Mucosa of descending colon (tissue), 3 donors: Measurements from ENCODE around the gene SLC7A14. TPM values are rescaled to one million over a fixed set of nuclear protein-coding genes. Genes with fewer than 3 reads are reported as not detected.
A peak's percentile ranks its signal among the peaks of the same experiment; 100 is the strongest.

Source experiments
- ATAC-seq: fragments of 200-7000 bp; cut with Tn5 transposase; one replicate; pipeline ENCODE4 v1.9.1; 2020; ENCODE audit warnings: mild to moderate bottlenecking, moderate library complexity
- DNase-seq, 3 donors: peaks; one replicate each; pipeline ENCODE4 v3.0.0-alpha.2; 2020
- H3K36me3 ChIP-seq: fragments of 200-600 bp; one replicate; pipeline ENCODE4 v1.8.0; 2021; ENCODE audit warnings: low read depth, mild to moderate bottlenecking
- H3K4me1 ChIP-seq: fragments of 200-600 bp; one replicate; pipeline ENCODE4 v1.8.0; 2021; ENCODE audit warnings: low read depth, mild to moderate bottlenecking
- H3K4me3 ChIP-seq: fragments of 200-600 bp; one replicate; pipeline ENCODE4 v1.8.0; 2021; ENCODE audit warnings: mild to moderate bottlenecking
- H3K9me3 ChIP-seq: fragments of 200-600 bp; one replicate; pipeline ENCODE4 v1.8.0; 2021; ENCODE audit warnings: mild to moderate bottlenecking
- CTCF ChIP-seq: fragments of 200-600 bp; IDR thresholded peaks from one replicate; pipeline ENCODE4 v1.8.0; 2022; ENCODE audit warnings: antibody characterized with exemption, mild to moderate bottlenecking
- intact Hi-C, 2 donors: fragments of 100-400 bp; cut with DNase I in 1 of 2; cut with micrococcal nuclease in 1 of 2; formaldehyde crosslinking; loops; one replicate each; pipeline versions ENCODE4 v1.11.0 to v1.11.1; 2022; cut with DNase I, micrococcal nuclease
- microRNA-seq: library from miRNA; unstranded; fragments of <30 nt; microRNA quantifications from one replicate; pipeline ENCODE4, GENCODE V29; 2019
- total RNA-seq, 3 donors: library from RNA; stranded (reverse); fragmentation: NEBNext Ultra II Directional in 2 of 3; extraction: Animal tissue kit (Norgen Biotek cat#: 25700) in 2 of 3; gene quantifications; one replicate each; pipeline versions ENCODE4 v1.2.1 to v1.2.4, GENCODE V29; 2021 to 2023
- donor health status: DM: no; HTN: no; CAD: no; lungs with moderate emphysema.
- donor health status: DM: no; HTN: no; CAD: no.
- donor health status: DM: no; HTN: yes; CAD: no.

Gene SLC7A14
- total RNA-seq, 3 donors from 2014 or later, result 0.26 to 2.9 (median 0.29) TPM

- intact Hi-C loops, result loop anchor here (5.0 to 10.0 kb wide), 2 partner anchors 399 to 402 kb away; no protein-coding TSS in a partner anchor
- no peaks in the 10 kb centered on the region for H3K36me3 ChIP-seq
- H3K4me3 ChIP-seq, result no peak overlapping the region
- DNase-seq (no peak), ATAC-seq (no peak)
- H3K4me1 ChIP-seq, result peaks cover 1% of the 10 kb centered on the region
- no peak for TF ChIP-seq CTCF
- H3K9me3 ChIP-seq, result no peaks in the 10 kb centered on the region
These were observed 172.6 kb downstream of the SLC7A14 start for GRCh38 chr3:170413291-170413690.

GRCh38 chr3:170410428-170411029, 175.3 kb downstream of the SLC7A14 start:
- DNase-seq (peak in 1 of 3 donors; percentile 58), ATAC-seq (no peak)
- no peaks in the 10 kb centered on the region for H3K4me1 ChIP-seq
- no peaks in the 10 kb centered on the region for H3K9me3 ChIP-seq
- H3K36me3 ChIP-seq, result no peaks in the 10 kb centered on the region
- no peak for TF ChIP-seq CTCF
- intact Hi-C loops, result loop anchor here (5.0 to 10.0 kb wide), 2 partner anchors 402 to 404 kb away; no protein-coding TSS in a partner anchor
- H3K4me3 ChIP-seq, result no peak overlapping the region

Small RNA genes within 50 kb of the gene (microRNA-seq; reads per million reads assigned to microRNA genes)
- gene MIR6828, result not detected

Other genes with a start within 250 kb of the SLC7A14 start
- 10 to 100 TPM; 41.9 to 51.3 (median 49.5) TPM for gene SKIL, start 228.4 kb downstream of the SLC7A14 start, total RNA-seq
- 10 to 100 TPM in 1 of 3 donors, 1 to 10 TPM in 2; 2.8 to 15.9 (median 5.9) TPM for gene CLDN11, start 167.2 kb downstream of the SLC7A14 start, total RNA-seq